ENCODE measurements around the gene DGKQ. TPM values are rescaled to one million over a fixed set of nuclear protein-coding genes. Genes with fewer than 3 reads are reported as not detected.

Gene DGKQ
- total RNA-seq, 2 experiments from 2014 or later, result 14.3 to 16.7 TPM

- TF ChIP-seq CTCF (IDR thresholded peaks at IDR 0.05), result no peak
- no peak overlapping the region for H3K27ac Mint-ChIP-seq
- CTCF ChIA-PET, result no interaction called here
Observed at GRCh38 chr4:956531-957230, 16.7 kb downstream of the DGKQ start.

GRCh38 chr4:955931-956381 lies 17.4 kb downstream of the DGKQ start:
- ChIA-PET CTCF (no interaction called here), POLR2A (no interaction called here)
- no peaks in the 10 kb centered on the region for H3K9me3 Mint-ChIP-seq
- no peak overlapping the region for H3K27ac Mint-ChIP-seq
- intact Hi-C loops (cut with micrococcal nuclease), result no loop called here
- ATAC-seq (no peak), DNase-seq (no peak)
- H3K36me3 Mint-ChIP-seq (ENCODE audit: low read depth), result peaks cover 3% of the 10 kb centered on the region
- no peak overlapping the region for H3K4me3 Mint-ChIP-seq
- no peak for TF ChIP-seq CTCF (IDR thresholded peaks at IDR 0.05)
- no peaks in the 10 kb centered on the region for H3K27me3 Mint-ChIP-seq
- H3K4me1 Mint-ChIP-seq (ENCODE audit: low read depth), result no peaks in the 10 kb centered on the region

More at GRCh38 chr4:956531-957230, 16.7 kb downstream of the DGKQ start:
- Mint-ChIP-seq H3K9me3 (no peaks in the 10 kb centered on the region), H3K4me3 (no peak overlapping the region), H3K36me3 (ENCODE audit: low read depth) (peaks cover 3% of the 10 kb centered on the region), H3K4me1 (ENCODE audit: low read depth) (no peaks in the 10 kb centered on the region), H3K27me3 (no peaks in the 10 kb centered on the region)
- POLR2A ChIA-PET, result interaction anchor here (0.6 kb wide), 1 partner anchor 92 kb away, joined by 3 read pairs; no protein-coding TSS in a partner anchor
- intact Hi-C loops (cut with micrococcal nuclease), result no loop called here
- ATAC-seq (no peak), DNase-seq (no peak)

GRCh38 chr4:955161-955921 lies 18.0 kb downstream of the DGKQ start:
- ATAC-seq, result no peak
- POLR2A ChIA-PET, result no interaction called here
- H3K4me3 Mint-ChIP-seq, result no peak overlapping the region
- CTCF ChIA-PET, result no interaction called here
- H3K9me3 Mint-ChIP-seq, result no peaks in the 10 kb centered on the region
- H3K36me3 Mint-ChIP-seq (ENCODE audit: low read depth), result peaks cover 3% of the 10 kb centered on the region
- DNase-seq, result no peak
- intact Hi-C loops (cut with micrococcal nuclease), result no loop called here
- TF ChIP-seq CTCF (IDR thresholded peaks at IDR 0.05), result no peak
- no peaks in the 10 kb centered on the region for H3K27me3 Mint-ChIP-seq
- no peak overlapping the region for H3K27ac Mint-ChIP-seq
- H3K4me1 Mint-ChIP-seq (ENCODE audit: low read depth), result no peaks in the 10 kb centered on the region

GRCh38 chr4:954211-955020 lies 19.0 kb downstream of the DGKQ start:
- ATAC-seq, result no peak
- POLR2A ChIA-PET, result interaction anchor here (1.9 kb wide), 1 partner anchor 22 kb away, joined by 4 read pairs; the partner anchor contains the start of genes GAK and TMEM175
- no peak for DNase-seq
- intact Hi-C loops (cut with micrococcal nuclease), result no loop called here
- Mint-ChIP-seq H3K27ac (no peak overlapping the region), H3K4me1 (ENCODE audit: low read depth) (no peaks in the 10 kb centered on the region), H3K36me3 (ENCODE audit: low read depth) (peaks cover 3% of the 10 kb centered on the region), H3K9me3 (no peaks in the 10 kb centered on the region), H3K4me3 (no peak overlapping the region), H3K27me3 (no peaks in the 10 kb centered on the region)
- no peak for TF ChIP-seq CTCF (IDR thresholded peaks at IDR 0.05)
- CTCF ChIA-PET, result no interaction called here
